Esophagus (tissue), 2 donors: Measurements from ENCODE around the gene ARSG. TPM values are rescaled to one million over a fixed set of nuclear protein-coding genes. Genes with fewer than 3 reads are reported as not detected.
"Not testable (repeated sequence)": the region's sequence is repeated elsewhere in the genome, so short reads cannot be mapped to it uniquely, and the experiment has no call there.

Experiments
- H3K27ac ChIP-seq, 2 donors: one replicate each; pipeline ENCODE4 v1.5.1; 2013; ENCODE audit warnings: low read depth in 2 of 2, mild to moderate bottlenecking in 2 of 2, inconsistent platforms in 1 of 2, low read length in 1 of 2, moderate library complexity in 1 of 2
- H3K27me3 ChIP-seq, 2 donors: one replicate each; pipeline ENCODE4 v1.6.1; 2013; ENCODE audit warnings: low read length in 2 of 2, control low read depth in 1 of 2, mild to moderate bottlenecking in 1 of 2; ENCODE audit not compliant: insufficient read depth in 2 of 2, control insufficient read depth in 1 of 2
- H3K36me3 ChIP-seq, 2 donors: one replicate each; pipeline ENCODE4 v1.6.1; 2013; ENCODE audit warnings: low read length in 1 of 2; ENCODE audit not compliant: control insufficient read depth in 2 of 2, insufficient read depth in 2 of 2
- H3K4me1 ChIP-seq, 2 donors: one replicate each; pipeline ENCODE4 v1.6.1; 2013; ENCODE audit warnings: low read length in 1 of 2; ENCODE audit not compliant: control insufficient read depth in 2 of 2, insufficient read depth in 2 of 2
- H3K4me3 ChIP-seq, 2 donors: one replicate each; pipeline ENCODE4 v1.5.1; 2013; ENCODE audit warnings: low read length in 2 of 2, mild to moderate bottlenecking in 2 of 2, low read depth in 1 of 2, moderate library complexity in 1 of 2
- H3K9me3 ChIP-seq, 2 donors: one replicate each; pipeline ENCODE4 v1.6.1; 2013; ENCODE audit warnings: mild to moderate bottlenecking in 2 of 2, low read depth in 1 of 2, low read length in 1 of 2, moderate library complexity in 1 of 2; ENCODE audit not compliant: control insufficient read depth in 2 of 2, insufficient read depth in 1 of 2
- WGBS, 2 donors: extraction: QIAGEN DNeasy Blood & Tissue Kit; methylation state at CpG; one replicate each; pipeline ENCODE4 v1.1.7; 2013; 5-methylcytosine and 5-hydroxymethylcytosine counted together
- polyA plus RNA-seq, 2 donors: library from polyadenylated mRNA; stranded (reverse); fragments of 200-250 nt; gene quantifications; one replicate each; pipeline ENCODE4 v1.2.3, GENCODE V29; 2013
- donor health status: healthy with polysubstance abuse.
- donor health status: Bipolar disorder and iron deficiency.

Gene ARSG
- 1 to 10 TPM; 2.8 to 3.5 TPM for polyA plus RNA-seq

GRCh38 chr17:68290955-68291835 is at the start of gene ARSG, which contains the start of gene SLC16A6:
ARSG (plus strand) TSS chr17:68291495; CDS start chr17:68307494, 15,999 bp downstream.
SLC16A6 (minus strand) TSS chr17:68291127; CDS start chr17:68278320, 12,807 bp downstream.
- peak within 1 kb of the TSS; percentile 57 to 75 for H3K4me3 ChIP-seq
- no peaks in the 10 kb centered on the region for H3K27me3 ChIP-seq
- 0 to 1% methylated on average over 77 to 95 of the region's 96 CpGs for WGBS, 2 donors
- H3K27ac ChIP-seq: peak within 1 kb of the TSS; percentile 73 to 93
- H3K36me3 ChIP-seq: no peaks in the 10 kb centered on the region
- H3K9me3 ChIP-seq: no peaks in the 10 kb centered on the region
- H3K4me1 ChIP-seq: peaks cover 0 to 4% of the 10 kb centered on the region in 2 donors

GRCh38 chr17:68246271-68247028 is 44.8 kb upstream of the ARSG start:
- H3K36me3 ChIP-seq: no peaks in the 10 kb centered on the region
- no peaks in the 10 kb centered on the region for H3K4me1 ChIP-seq
- H3K4me3 ChIP-seq: no peak overlapping the region
- no peaks in the 10 kb centered on the region for H3K27me3 ChIP-seq
- H3K27ac ChIP-seq: no peak overlapping the region
- no peaks in the 10 kb centered on the region for H3K9me3 ChIP-seq
- 91 to 93% methylated on average over 24 of the region's 24 CpGs for WGBS, 2 donors

GRCh38 chr17:68247445-68248198 is 43.7 kb upstream of the ARSG start, which contains the start of gene AMZ2:
AMZ2 (plus strand) TSS chr17:68248043; CDS start chr17:68250188, 2,145 bp downstream.
- Histone ChIP-seq H3K9me3 (no peaks in the 10 kb centered on the region), H3K36me3 (no peaks in the 10 kb centered on the region), H3K4me1 (no peaks in the 10 kb centered on the region), H3K27ac (peak within 1 kb of the TSS; percentile 97 to 98), H3K4me3 (peak within 1 kb of the TSS; percentile 60 to 94), H3K27me3 (no peaks in the 10 kb centered on the region)
- 0% methylated on average over 85 to 97 of the region's 97 CpGs for WGBS, 2 donors

GRCh38 chr17:68248199-68248825 is 43.0 kb upstream of the ARSG start:
- H3K4me1 ChIP-seq: no peaks in the 10 kb centered on the region
- H3K9me3 ChIP-seq: no peaks in the 10 kb centered on the region
- peak overlapping the region; percentile 97 to 98 for H3K27ac ChIP-seq
- H3K36me3 ChIP-seq: no peaks in the 10 kb centered on the region
- WGBS, 2 donors: 1 to 2% methylated on average over 19 of the region's 19 CpGs
- no peaks in the 10 kb centered on the region for H3K27me3 ChIP-seq
- H3K4me3 ChIP-seq: peak overlapping the region; percentile 60 to 94

DNA sequence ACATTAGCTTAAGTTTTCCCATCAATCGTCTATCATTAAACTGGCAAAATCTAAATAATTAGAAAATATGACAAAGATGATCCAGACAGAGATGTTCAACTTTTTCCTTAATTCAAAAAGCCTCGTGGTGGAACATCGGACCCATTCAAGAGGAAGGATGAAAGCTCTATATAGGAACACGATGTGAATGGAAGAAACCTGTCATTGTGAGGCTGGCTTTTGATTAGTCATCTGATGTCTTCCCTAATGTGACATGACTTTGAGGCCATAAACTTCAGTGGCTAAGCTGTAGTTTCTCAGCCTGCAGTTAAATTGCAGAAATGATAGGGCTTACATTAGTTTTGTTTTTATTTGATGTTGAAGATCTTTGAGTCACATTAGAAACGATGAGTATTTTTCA is 42.4 kb upstream of the ARSG start:
- Histone ChIP-seq H3K27ac (peak overlapping the region in 1 of 2 donors; percentile 97), H3K36me3 (no peaks in the 10 kb centered on the region), H3K4me3 (no peak overlapping the region), H3K4me1 (no peaks in the 10 kb centered on the region), H3K9me3 (no peaks in the 10 kb centered on the region), H3K27me3 (no peaks in the 10 kb centered on the region)
- WGBS, 2 donors: 55 to 62% methylated on average over 5 of the region's 5 CpGs

GRCh38 chr17:68249354-68249765 is 41.9 kb upstream of the ARSG start:
- H3K9me3 ChIP-seq: no peaks in the 10 kb centered on the region
- no peak overlapping the region for H3K4me3 ChIP-seq
- H3K4me1 ChIP-seq: no peaks in the 10 kb centered on the region
- H3K36me3 ChIP-seq: no peaks in the 10 kb centered on the region
- 65 to 70% methylated on average over 7 of the region's 7 CpGs for WGBS, 2 donors
- H3K27ac ChIP-seq: peak overlapping the region; percentile 15 to 66
- H3K27me3 ChIP-seq: no peaks in the 10 kb centered on the region

- WGBS, 2 donors: 78 to 79% methylated on average over 7 of the region's 7 CpGs
- not testable (repeated sequence) for H3K27me3 ChIP-seq, H3K36me3 ChIP-seq, H3K4me3 ChIP-seq, H3K9me3 ChIP-seq, H3K4me1 ChIP-seq
- peak overlapping the region in 1 of 2 donors; percentile 50 for H3K27ac ChIP-seq
Observed at GRCh38 chr17:68253426-68253825, 37.9 kb upstream of the ARSG start.

DNA sequence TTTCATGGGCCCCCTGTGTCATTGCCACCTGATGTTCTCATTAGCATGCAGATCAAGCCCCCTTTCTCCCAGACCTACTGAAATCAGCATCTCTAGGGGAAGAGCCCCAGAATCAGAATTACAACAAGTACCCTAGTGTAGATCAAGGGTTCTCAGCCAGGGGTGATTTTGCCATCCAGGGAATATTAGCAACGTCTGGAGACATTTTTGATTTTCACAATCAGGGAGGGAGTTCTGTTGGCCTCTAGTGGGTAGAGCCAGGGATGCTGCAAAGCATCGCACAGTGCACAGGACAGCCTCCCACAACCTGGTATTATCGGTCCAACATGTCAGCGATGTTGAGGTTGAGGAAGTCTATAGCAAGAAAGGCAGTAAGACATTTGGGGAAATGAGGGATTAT is 36.1 kb upstream of the ARSG start:
- Histone ChIP-seq H3K36me3 (peaks cover 0 to 3% of the 10 kb centered on the region in 2 donors), H3K4me1 (no peaks in the 10 kb centered on the region), H3K9me3 (no peaks in the 10 kb centered on the region), H3K4me3 (no peak overlapping the region), H3K27ac (no peak overlapping the region), H3K27me3 (no peaks in the 10 kb centered on the region)
- 82 to 84% methylated on average over 4 of the region's 4 CpGs for WGBS, 2 donors
